ENCODE measurements around the gene COX17. TPM values are rescaled to one million over a fixed set of nuclear protein-coding genes. Genes with fewer than 3 reads are reported as not detected.
A peak's percentile ranks its signal among the peaks of the same experiment; 100 is the strongest.

COX17 gene
- polyA plus RNA-seq, 3 donors, result 54.3 to 104 (median 78.3) TPM

DNA sequence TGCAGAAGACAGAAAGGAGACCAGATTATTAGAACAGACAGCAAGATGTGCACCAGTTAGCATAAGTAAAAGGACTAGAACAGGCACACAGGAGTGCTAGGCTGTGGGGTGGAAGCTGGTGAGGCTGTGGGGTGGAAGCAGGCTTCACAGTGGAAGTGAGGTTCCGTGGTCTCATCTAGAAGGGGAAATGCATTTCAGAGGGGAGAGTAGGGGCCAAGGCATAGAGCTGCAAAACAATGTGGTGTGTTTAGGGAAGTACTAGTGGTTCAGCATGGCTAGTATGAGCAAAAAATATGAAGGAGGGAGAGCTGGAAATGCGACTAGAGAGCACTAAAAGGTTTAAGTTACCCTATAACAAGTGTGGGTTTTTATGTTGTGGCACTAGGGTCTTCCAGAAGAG, 23.3 kb downstream of the COX17 start:
- no peak overlapping the region for H3K27ac ChIP-seq (ENCODE audit: low read depth, low read length)
- WGBS, 3 donors, result 29 to 37% (median 35%) methylated on average over 2 of the region's 2 CpGs

DNA sequence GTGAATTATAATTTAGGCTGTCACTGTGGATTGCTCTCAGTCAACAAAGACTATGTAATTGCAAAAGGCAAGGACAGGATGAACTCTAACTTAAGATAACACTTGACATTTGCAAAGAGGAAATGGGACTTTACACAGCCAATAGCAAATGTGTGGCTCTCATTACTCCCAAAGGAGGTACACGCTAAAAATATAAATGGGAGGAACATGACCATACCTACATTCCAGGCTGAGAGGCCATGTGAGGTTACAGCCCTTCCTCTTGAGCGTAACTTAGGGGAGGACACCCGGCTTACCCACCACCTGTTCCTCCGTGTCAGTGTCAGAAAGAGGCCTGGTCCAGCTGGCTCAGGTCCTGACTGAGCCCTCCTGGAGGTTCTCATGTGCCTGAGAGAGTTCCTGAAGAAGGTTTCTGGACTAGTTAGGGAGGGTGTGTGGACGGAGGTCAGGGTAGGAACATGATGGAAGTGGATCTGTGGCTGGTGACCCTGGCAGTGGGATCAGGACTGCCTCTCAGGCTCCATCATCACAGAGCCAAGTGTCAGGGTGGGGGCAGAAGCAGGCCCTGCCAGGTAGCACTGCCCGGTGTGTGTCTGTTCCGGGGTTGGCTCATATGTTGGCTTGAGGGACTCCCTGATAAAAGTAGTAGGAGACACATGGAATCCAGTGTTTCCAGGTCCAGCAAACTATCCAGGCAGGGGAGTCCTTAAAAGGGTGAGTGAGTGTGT, 24.7 kb downstream of the COX17 start:
- H3K27ac ChIP-seq (ENCODE audit: low read depth, low read length), result no peak overlapping the region

DNA sequence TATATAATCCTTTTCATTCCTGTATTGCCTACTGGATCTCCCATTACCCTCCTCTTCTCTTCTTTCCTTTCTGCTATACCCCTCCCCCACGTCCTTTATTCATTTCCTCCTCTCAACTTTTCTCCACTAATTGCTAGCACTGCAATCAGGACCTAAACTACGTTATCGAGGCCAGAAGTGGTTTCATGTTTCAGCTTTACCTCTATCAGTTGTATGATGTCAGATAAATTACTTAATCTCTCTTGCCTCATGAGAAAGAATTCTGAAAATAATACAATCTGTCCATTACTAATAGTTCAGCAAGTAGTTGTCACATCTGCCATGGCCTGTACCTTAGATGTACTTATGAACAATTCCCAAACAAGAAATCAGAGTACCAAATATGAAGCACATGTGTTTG, 27.4 kb downstream of the COX17 start:
- H3K27ac ChIP-seq (ENCODE audit: low read depth, low read length), result no peak overlapping the region
- WGBS, 3 donors, result 34 to 41% (median 39%) methylated on average over 3 of the region's 3 CpGs

More for the DNA sequence above, 24.7 kb downstream of the COX17 start:
- 66 to 78% (median 68%) methylated on average over 7 of the region's 7 CpGs for WGBS, 3 donors

DNA sequence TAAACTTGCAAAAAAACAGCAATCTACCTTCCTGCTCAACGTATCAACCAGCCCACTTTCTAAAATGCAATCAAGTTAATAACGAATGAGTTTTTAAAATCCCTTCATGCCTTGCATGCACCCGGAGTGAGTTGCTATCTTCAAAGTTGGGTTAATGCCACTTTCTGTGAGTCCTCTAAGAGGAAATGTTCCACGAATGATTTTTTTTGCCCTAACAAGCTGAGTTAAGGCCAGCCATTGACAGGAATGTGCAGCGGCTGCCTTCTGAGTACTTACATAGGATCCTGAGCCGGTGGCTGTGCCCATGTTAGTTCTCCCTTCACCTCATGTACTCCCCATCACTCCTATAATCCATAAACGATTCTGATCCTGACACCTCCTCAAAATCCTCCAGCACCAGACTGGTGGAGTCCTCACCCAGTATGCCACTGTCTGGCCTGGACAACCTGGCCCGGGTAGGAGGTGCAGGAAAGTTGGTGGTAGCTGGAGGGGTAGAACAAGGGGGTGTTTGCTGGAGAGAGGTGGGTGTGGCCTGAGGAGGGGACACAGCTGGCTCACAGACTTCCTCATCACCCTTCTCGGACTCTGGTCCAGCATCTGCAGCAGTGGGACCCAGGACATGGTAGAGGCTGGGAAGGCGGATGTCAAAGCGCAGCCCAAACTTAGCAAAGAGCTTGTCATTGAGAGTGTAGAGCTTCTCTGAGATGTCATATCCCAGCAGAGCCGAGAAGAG, 29.2 kb downstream of the COX17 start:
- 70 to 73% (median 71%) methylated on average over 12 of the region's 12 CpGs for WGBS, 3 donors
- H3K27ac ChIP-seq (ENCODE audit: low read depth, low read length), result peak overlapping the region; percentile 5

DNA sequence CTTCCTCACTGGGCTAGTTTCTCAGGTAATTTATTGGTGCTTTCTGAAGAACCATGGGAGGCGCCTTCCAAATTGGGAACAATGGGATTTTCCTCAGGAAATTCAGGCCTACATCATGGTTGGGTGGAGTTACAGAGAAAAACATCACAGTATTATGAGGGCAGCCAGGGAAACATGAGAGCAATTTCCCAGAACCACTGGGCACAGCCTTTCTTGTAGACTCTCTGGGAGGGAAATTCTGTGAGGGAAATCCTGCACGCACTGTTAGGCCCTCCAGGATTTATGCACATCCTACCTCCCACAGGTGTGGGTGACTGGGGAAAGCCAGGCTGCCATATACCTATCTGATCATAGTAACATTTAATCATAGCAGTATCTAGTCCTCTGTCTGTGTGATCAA, 30.0 kb downstream of the COX17 start:
- H3K27ac ChIP-seq (ENCODE audit: low read depth, low read length), result no peak overlapping the region
- 72 to 88% (median 75%) methylated on average over 2 of the region's 2 CpGs for WGBS, 3 donors

DNA sequence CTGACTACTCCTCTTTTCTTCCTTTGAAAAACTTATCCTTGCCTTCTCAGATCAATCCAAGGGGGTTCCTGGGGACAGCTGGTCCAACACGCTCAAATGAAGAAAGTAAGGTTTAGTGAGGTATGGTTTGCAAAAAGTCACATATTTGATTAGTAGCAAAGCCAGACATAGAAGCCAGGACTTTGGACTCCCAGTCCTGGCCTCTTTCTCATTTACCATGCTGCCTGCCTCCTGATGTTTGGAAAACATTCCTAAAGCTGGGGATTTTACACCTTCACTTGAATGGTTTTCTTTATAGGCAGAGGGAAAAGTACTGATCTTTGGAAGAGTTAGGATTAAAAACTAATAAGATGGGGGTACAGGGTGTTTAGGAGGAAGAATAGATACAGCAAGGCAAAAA, 31.4 kb downstream of the COX17 start:
- H3K27ac ChIP-seq (ENCODE audit: low read depth, low read length), result no peak overlapping the region
- WGBS, 3 donors, result 63 to 96% (median 94%) methylated on average over 1 of the region's 1 CpG

DNA sequence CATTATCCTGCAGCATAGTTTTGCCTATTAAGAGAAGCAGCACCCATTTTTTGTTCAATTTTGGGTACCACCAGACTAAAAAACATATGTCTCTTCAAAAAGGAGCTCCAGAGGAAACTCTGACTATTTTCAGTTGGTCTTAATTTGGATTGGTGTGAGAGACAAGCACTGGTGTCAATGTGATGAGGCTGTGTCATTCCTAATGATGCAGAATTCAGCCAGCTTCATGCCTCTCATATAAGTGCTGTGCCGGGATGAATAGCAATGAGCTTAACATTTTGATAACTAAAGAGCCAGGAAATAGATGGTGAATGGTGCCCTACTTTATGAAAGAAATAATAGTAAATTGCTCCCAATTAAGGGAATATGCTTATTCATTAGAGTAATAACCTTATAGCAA, 32.7 kb downstream of the COX17 start:
- 88 to 96% (median 88%) methylated on average over 1 of the region's 1 CpG for WGBS, 3 donors
- H3K27ac ChIP-seq (ENCODE audit: low read depth, low read length), result no peak overlapping the region

DNA sequence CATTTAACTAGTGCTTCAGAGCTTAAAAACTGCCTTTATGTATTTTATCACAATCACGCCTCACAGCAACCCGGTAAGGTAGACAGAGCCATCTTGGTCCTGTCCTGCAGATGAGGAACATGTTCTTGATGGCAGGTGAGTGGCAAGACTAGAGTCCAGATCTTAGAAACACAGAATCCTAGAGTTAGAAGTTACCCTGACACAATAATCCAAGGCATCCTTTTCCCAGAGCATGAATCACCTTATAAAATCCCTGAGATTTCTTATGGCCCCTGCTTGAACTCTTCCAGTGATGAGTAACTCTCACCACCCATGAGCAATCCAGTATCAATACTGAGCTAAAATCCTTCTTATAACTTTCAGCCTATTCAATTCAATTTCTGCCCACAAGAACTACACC, 33.7 kb downstream of the COX17 start:
- 93 to 96% (median 95%) methylated on average over 2 of the region's 2 CpGs for WGBS, 3 donors
- H3K27ac ChIP-seq (ENCODE audit: low read depth, low read length), result no peak overlapping the region

DNA sequence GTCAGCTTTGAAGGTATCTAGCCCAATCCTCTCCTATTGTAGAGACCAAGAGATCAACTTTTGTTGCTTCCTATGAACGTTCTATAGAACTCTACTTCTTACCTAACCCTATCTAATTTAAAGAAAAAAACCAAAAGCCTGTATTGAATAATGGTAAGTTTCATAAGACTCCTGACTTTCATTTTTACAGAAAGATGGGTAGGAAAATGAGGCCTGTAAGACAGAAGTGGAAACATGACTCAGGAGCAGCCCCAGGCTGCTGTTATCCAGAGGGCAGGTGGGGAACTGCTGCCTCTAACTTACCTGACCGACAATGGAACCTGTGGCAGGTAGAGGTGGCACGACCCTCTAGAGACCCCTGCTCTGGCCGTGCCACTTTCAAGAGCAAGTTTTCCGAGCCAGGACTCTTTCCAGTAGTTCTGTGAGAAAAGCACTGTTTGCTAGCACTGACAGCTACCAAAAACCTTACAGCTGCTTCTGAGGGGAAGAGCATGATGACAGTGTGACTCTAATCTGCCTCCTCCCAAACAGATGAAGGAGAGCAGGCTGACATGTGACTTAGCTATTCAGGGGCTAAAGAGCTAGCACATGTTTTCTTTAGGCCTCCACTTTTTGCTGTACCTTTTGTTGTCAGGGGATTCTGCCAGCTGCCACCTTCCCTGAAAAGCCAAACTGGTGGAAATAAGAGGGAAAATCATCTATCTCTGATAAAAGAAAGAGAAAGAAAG, 34.3 kb downstream of the COX17 start:
- 73 to 79% (median 79%) methylated on average over 5 of the region's 5 CpGs for WGBS, 3 donors
- no peak overlapping the region for H3K27ac ChIP-seq (ENCODE audit: low read depth, low read length)

DNA sequence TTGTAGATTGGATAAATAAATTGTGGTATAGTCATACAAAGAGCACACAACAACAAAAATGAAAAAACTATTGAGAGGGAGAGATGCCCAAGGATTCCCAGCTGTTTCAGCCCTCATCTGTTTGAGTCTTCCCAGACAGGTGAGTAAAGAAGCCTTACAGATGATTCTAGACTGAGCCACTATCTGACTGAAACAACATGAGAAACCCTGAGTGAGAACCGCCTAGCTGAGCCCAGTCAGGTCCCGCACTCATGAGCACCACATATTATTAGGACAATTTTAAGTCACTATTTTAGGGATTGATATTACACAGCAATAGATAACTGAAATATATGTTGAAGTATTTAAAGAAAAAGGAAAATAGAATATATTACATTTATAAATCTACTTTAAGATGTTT, 35.8 kb downstream of the COX17 start:
- 95 to 100% (median 97%) methylated on average over 2 of the region's 2 CpGs for WGBS, 3 donors
- no peak overlapping the region for H3K27ac ChIP-seq (ENCODE audit: low read depth, low read length)

DNA sequence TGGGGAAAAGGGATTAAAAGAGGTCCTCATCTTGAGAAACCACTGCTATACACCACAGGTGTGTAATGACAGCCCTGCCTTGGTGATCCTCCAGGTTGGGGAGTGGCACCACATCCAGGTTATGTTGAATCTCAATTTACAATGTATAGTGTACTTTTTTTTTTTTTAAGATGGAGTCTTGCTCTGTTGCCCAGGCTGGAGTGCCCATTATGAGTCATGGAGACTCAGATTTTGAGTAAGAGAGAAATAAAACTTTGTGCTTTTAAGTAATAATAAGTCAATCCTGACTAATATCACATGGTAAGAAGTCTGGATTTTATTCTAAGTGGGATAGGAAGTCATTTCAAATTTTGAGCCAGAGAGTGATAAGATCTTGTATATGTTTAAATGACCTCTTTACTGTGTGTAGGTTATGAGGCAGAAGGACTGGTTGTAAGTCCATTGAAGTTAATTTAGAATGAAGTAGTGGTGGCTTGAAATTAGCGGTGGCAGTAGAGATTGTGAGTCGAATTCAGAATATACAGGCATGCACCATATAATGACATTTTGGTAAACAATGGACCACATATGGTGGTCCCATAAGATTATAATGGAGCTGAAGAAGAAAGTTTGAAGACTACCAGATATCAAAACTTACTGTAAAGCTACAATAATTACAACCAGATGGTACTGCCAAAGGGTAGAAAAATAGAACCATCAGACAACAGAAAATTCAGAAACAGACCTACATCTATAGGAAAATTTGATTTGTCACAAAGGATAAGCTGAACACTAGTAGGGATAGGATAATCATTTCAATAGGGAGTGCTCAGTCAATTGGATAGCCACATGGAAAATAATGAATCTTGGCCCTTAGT, 37.5 kb downstream of the COX17 start:
- H3K27ac ChIP-seq (ENCODE audit: low read depth, low read length), result no peak overlapping the region
- whole genome bisulfite sequencing, 3 donors, result 80 to 95% (median 91%) methylated on average over 2 of the region's 2 CpGs

DNA sequence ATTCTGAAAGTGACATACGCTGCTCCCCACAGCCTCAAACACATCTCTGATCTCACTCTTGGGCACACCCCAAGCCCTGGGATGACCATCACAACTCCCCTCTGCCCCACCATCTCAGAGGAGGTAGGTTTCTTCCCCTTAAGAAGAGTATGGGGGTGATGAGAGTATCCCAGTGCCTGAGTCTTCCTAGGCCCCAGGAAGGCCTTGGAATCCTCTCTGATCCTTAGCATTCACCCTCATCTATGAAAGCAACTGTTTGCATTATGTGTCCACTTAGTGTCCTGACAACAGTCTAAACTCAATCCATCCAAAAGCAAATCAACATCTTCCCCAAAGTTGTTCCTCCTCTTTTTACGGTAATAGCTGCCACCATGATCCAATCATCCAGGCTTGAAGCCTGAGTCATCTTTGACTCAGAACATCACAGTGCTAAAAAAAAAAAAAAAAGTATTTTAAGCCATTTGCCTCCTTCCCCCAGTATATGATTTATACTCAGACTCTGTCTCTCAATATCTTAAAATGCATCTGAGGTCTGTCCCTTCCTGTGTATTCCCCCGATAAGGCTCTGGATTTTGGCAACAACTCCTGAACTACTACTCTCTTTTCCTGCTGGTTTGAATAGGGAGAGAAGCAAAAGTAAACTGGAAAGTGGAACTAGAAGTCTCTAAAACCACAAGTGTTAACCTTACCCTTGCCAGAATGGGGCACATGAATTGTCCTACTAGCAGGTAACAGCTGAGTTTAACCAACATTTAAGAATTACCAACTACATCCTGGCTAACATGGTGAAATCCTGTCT, 39.3 kb downstream of the COX17 start:
- WGBS, 3 donors, result 40 to 81% (median 46%) methylated on average over 3 of the region's 3 CpGs
- H3K27ac ChIP-seq (ENCODE audit: low read depth, low read length), result peak overlapping the region; percentile 53

DNA sequence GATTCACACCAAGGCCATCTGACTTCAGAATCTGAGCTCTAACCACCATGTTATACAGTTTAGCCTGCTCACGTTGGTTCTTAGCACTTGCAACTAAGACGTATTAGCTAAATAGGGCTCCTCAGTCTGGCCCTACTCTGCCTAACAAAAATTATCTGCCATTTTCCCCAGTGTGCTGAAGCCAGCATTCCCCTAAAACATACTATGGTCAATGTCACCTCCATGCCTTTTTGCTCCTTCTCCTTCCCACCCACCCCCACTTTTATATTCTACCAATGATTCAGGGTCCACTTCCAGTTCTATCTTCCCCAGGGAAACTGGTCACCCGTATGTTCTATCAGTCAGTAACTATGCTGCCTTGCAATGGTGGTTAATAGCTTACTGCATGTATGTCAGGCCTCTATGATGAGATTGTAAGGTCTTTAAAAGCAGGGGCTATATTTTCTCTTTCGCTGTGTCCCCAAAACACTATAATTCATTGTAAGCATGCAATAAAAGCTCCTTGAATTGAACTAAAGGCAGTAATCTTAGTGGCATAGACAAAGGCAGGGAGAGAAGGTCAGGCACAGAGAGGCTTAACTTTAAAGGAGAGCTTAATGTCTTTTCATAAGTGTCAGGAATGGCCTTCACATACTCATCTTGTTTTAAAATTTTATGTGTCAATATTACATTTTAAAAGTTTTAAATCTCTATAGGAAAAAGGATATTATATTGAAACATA, 40.2 kb downstream of the COX17 start:
- no peak overlapping the region for H3K27ac ChIP-seq (ENCODE audit: low read depth, low read length)
- 91 to 93% (median 93%) methylated on average over 4 of the region's 4 CpGs for WGBS, 3 donors

DNA sequence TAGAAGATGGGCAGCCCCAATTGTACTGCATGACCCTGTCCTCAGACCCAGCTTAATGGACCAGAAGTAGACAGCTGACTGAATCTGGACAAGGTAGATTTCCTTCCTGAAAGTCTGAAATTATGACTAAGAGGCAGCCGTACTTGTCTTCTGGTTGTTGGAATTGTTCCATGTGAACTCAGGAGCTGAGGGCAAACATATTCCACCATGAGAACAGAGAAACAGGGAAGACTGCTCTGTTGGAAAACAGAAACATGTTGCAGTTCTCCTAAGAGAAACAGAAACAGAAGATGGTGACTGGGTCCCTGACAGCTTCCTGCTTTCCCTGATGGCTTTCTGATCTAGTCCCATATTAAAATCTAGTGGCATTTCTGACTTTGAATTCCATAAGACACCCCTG, 41.0 kb downstream of the COX17 start:
- WGBS, 3 donors, result 24 to 35% (median 34%) methylated on average over 1 of the region's 1 CpG
- H3K27ac ChIP-seq (ENCODE audit: low read depth, low read length), result no peak overlapping the region

DNA sequence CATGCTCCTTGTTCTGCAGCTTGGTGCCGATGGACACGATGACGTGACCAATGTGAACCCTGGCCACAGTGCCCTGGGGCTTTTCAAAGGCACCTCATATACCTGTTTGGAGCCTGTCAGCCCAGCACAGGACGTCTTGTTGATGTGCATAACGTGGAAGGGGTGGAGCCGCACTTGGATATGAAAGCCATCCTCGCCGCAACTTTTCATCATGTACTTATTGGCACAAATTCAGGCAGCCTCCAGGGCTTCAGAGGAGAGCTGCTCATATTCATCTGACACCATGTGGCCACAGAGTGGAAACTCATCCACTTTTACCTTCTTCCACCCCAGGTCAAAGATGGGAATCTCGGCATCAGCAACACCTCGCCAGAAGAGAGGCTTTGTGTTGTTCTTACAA, 41.5 kb downstream of the COX17 start:
- H3K27ac ChIP-seq (ENCODE audit: low read depth, low read length), result no peak overlapping the region
- WGBS, 3 donors, result 87 to 96% (median 93%) methylated on average over 10 of the region's 10 CpGs

DNA sequence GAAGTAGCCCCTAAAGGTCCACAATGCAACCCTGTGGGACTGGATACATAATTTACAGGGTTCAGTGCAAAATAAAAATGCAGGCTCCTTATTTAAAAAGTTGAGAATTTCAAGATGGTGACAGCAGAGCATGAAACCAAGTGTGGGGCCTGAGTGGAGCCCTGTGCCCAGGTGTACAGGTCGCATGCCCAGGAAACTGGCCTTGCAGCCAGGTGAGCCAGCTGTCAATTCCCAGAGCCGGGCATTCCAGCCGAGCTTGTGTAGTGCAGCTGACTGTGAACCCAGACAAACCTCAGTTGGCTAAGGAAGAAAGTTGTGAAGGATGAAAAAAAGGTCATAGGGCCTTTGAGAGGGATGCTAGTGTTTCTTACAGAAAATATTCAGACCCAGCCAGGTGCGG, 44.4 kb downstream of the COX17 start:
- no peak overlapping the region for H3K27ac ChIP-seq (ENCODE audit: low read depth, low read length)
- 44 to 93% (median 90%) methylated on average over 4 of the region's 4 CpGs for WGBS, 3 donors

DNA sequence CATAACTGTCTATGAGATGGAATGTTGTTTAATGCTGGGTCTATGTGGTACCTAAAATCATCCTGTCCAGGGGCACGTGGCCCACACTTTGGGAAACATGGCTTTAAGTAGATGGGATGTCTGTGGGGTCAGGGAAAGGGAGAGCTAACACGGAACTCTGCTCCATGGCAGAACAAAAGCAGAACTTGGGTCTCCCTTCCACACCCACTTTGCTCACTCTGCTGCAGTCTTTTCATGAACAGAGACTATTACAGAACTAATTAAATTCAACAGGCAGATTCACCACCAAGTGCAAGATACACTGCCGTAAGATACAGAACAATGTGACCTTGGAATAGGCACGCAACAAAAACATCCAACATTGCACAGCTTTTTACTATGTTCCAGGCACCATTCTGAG, 45.0 kb downstream of the COX17 start:
- H3K27ac ChIP-seq (ENCODE audit: low read depth, low read length), result no peak overlapping the region
- 73 to 87% (median 83%) methylated on average over 4 of the region's 4 CpGs for WGBS, 3 donors
